Measurements from ENCODE around the gene ZCCHC2. TPM values are rescaled to one million over a fixed set of nuclear protein-coding genes. Genes with fewer than 3 reads are reported as not detected.
A peak's percentile ranks its signal among the peaks of the same experiment; 100 is the strongest.

ZCCHC2 gene
- total and polyA plus RNA-seq, 5 experiments from 2014 or later = 1.8 to 55.8 (median 2.6) TPM

GRCh38 chr18:62514570-62514969, 8.3 kb upstream of the ZCCHC2 start:
- POLR2A ChIA-PET = interaction anchor here (0.7 kb wide), 1 partner anchor 404 kb away, joined by 3 read pairs; no protein-coding TSS in a partner anchor
- Mint-ChIP-seq H3K4me1 (peaks cover 0 to 5% (median 2%) of the 10 kb centered on the region in 4 donors), H3K4me3 (no peak overlapping the region), H3K27me3 (no peaks in the 10 kb centered on the region), H3K36me3 (peaks cover 0 to 33% (median 33%) of the 10 kb centered on the region in 3 donors), H3K27ac (no peak overlapping the region), H3K9me3 (peaks cover 13 to 56% (median 32%) of the 10 kb centered on the region in 9 donors)
- ATAC-seq = no peak
- no peak for DNase-seq

GRCh38 chr18:62516242-62516641, 6.6 kb upstream of the ZCCHC2 start:
- Mint-ChIP-seq H3K27me3 (no peaks in the 10 kb centered on the region), H3K27ac (no peak overlapping the region), H3K9me3 (peaks cover 13 to 43% (median 32%) of the 10 kb centered on the region in 9 donors), H3K4me1 (peaks cover 5 to 17% (median 10%) of the 10 kb centered on the region in 4 donors), H3K36me3 (peaks cover 0 to 33% (median 31%) of the 10 kb centered on the region in 3 donors), H3K4me3 (no peak overlapping the region)
- DNase-seq (no peak), ATAC-seq (no peak)
- POLR2A ChIA-PET = no interaction called here

DNA sequence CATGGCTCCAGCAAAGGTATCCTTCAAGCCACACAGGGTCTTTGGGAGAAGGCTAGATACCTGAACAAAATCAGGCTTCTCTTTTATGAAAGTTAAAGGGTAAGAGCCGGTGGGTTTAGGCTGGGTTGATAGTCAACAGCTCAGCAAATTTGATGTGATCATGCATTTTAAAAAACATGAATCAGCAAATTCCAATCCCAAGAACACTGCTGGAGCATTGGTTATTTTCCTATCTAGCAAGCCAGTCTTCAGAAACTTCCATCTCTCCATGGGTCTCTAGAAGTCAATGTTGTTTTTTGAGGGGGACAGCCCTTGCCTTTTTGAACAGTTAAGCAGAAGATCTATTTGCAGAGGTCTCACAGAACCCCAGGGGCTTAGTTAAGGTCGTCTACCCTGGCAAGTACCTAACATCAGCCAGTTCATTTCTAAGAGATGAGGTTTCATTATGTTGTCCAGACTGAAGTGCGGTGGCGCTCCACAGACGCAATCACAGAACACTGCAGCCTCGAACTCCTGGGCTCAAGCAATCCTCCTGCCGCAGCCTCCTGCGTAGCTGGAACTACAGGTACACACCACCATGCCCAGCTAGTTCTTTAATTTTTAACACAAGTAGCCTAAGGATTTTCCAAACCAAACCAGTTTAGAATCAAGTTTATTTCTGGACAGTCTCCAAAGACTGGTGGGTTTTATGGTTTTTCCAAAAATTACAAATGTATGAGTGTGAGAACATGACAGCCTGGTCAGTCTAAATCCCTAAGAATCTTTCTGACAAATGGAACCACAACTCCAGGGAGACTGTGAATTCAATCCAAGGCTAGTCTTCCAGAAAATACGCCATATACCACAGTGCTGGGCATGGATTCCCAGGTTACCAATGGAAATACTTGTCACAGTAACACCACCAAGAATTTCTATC, 4.1 kb upstream of the ZCCHC2 start:
- H3K36me3 Mint-ChIP-seq = peaks cover 0 to 11% (median 11%) of the 10 kb centered on the region in 3 donors
- no peak for DNase-seq
- peaks cover 0 to 19% (median 10%) of the 10 kb centered on the region in 9 donors for H3K9me3 Mint-ChIP-seq
- peaks cover 5 to 25% (median 16%) of the 10 kb centered on the region in 4 donors for H3K4me1 Mint-ChIP-seq
- no peak overlapping the region for H3K4me3 Mint-ChIP-seq
- H3K27ac Mint-ChIP-seq = no peak overlapping the region
- POLR2A ChIA-PET = no interaction called here
- ATAC-seq = no peak
- H3K27me3 Mint-ChIP-seq = no peaks in the 10 kb centered on the region

DNA sequence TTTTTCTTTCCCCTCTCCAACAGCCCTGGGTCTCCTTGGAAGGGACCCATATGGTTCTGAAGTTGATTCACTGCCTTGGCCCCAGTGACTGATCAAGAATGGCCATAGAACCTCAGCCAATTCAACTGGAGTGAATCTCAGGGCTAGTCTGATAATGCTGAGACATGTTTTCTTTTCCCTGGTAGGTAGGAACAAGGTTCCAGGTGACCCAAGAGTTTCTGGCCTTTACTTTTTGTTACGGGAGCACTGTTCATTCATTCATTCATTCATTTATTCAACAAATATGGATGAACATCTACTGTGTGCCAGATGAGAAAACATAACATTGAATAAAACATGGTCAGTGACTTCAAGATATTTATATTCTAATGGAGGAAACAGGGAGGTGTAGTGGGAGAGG, 3.1 kb upstream of the ZCCHC2 start:
- POLR2A ChIA-PET = no interaction called here
- peak overlapping the region in 1 of 10 donors; percentile 29 for H3K27ac Mint-ChIP-seq

GRCh38 chr18:62521082-62521481, 1.7 kb upstream of the ZCCHC2 start:
- POLR2A ChIA-PET = interaction anchor here (0.9 to 3.9 kb wide), 4 partner anchors 15 to 195 kb away, joined by 3 to 42 read pairs (median 32); partner anchors contain the start of gene PHLPP1
- peak overlapping the region in 7 of 10 donors; percentile 27 to 91 (median 62) for H3K27ac Mint-ChIP-seq

More for the DNA sequence above, 3.1 kb upstream of the ZCCHC2 start:
- no peak for ATAC-seq
- no peak for DNase-seq
- peaks cover 0 to 9% (median 1%) of the 10 kb centered on the region in 9 donors for H3K9me3 Mint-ChIP-seq
- peaks cover 5 to 25% (median 17%) of the 10 kb centered on the region in 4 donors for H3K4me1 Mint-ChIP-seq
- H3K4me3 Mint-ChIP-seq = no peak overlapping the region
- no peaks in the 10 kb centered on the region for H3K27me3 Mint-ChIP-seq
- H3K36me3 Mint-ChIP-seq = peaks cover 0 to 6% (median 1%) of the 10 kb centered on the region in 3 donors

DNA sequence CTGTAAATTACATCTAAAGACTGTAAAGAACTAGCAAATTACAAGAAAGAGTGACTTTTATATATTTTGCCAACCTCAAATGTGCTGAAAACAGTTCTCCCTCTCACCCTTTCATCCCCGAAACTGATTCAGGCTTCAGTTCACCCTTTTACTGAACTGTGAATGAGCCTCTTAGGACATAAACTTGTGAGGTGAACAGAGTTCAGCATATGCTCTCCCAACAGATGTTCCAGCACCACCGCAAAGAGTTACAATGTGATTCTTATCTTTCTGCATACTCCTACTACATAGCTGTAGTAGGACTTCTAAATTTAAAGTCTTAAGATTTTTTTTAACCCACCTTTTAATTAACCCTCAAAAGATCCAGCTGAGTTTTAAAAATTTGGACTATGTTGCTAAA, 1.2 kb upstream of the ZCCHC2 start:
- POLR2A ChIA-PET = interaction anchor here (0.6 to 3.9 kb wide), 8 partner anchors 9 to 334 kb away, joined by 3 to 42 read pairs (median 11); partner anchors contain the start of genes PHLPP1, PIGN and RELCH
- peak overlapping the region in 9 of 10 donors; percentile 55 to 95 (median 88) for H3K27ac Mint-ChIP-seq

More at GRCh38 chr18:62521082-62521481, 1.7 kb upstream of the ZCCHC2 start:
- H3K9me3 Mint-ChIP-seq = peaks cover 0 to under 1% (median 0%) of the 10 kb centered on the region in 9 donors
- no peaks in the 10 kb centered on the region for H3K27me3 Mint-ChIP-seq
- peaks cover 0 to 6% (median 0%) of the 10 kb centered on the region in 3 donors for H3K36me3 Mint-ChIP-seq
- peaks cover 11 to 39% (median 31%) of the 10 kb centered on the region in 4 donors for H3K4me1 Mint-ChIP-seq
- peak overlapping the region; percentile 76 to 97 (median 92) for H3K4me3 Mint-ChIP-seq
- DNase-seq (no peak), ATAC-seq (no peak)

DNA sequence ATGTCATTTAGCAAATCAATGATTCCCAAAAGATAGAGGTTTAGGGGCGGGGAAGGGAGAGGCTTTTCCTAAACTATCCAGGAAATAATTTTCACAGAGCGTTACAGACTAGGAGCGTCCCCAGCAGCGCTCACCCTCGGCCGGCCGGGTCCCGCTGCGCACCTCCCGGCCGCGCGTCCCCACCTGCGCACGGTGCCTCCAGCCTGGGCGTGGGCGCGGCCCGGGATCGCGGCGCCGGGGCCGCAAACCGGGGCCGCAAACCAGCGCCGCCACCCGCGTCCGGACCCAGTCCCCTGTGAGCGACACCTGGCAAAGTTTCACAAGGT, 684 bp upstream of the ZCCHC2 start:
- H3K4me1 Mint-ChIP-seq = peaks cover 11 to 44% (median 31%) of the 10 kb centered on the region in 4 donors
- H3K4me3 Mint-ChIP-seq = peak overlapping the region; percentile 76 to 97 (median 92)
- no peaks in the 10 kb centered on the region for H3K27me3 Mint-ChIP-seq
- ATAC-seq (peak; percentile 0 to 3), DNase-seq (no peak)
- peak overlapping the region; percentile 55 to 95 (median 88) for H3K27ac Mint-ChIP-seq
- H3K9me3 Mint-ChIP-seq = no peaks in the 10 kb centered on the region
- POLR2A ChIA-PET = interaction anchor here (0.6 to 3.9 kb wide), 17 partner anchors 9 to 900 kb away, joined by 3 to 42 read pairs (median 5); partner anchors contain the start of genes BCL2, PHLPP1, PIGN and RELCH
- H3K36me3 Mint-ChIP-seq = peaks cover 0 to 6% (median 0%) of the 10 kb centered on the region in 3 donors

More for the DNA sequence above, 1.2 kb upstream of the ZCCHC2 start:
- Mint-ChIP-seq H3K36me3 (peaks cover 0 to 6% (median 0%) of the 10 kb centered on the region in 3 donors), H3K9me3 (no peaks in the 10 kb centered on the region), H3K27me3 (no peaks in the 10 kb centered on the region), H3K4me1 (peaks cover 11 to 42% (median 31%) of the 10 kb centered on the region in 4 donors), H3K4me3 (peak overlapping the region; percentile 76 to 97 (median 92))
- ATAC-seq = no peak
- DNase-seq = peak in 1 of 10 donors; percentile 6

- Mint-ChIP-seq H3K36me3 (peaks cover 0 to 6% (median 0%) of the 10 kb centered on the region in 3 donors), H3K27ac (peak overlapping the region in 1 of 10 donors; percentile 40), H3K9me3 (no peaks in the 10 kb centered on the region), H3K27me3 (no peaks in the 10 kb centered on the region), H3K4me3 (peak overlapping the region in 2 of 10 donors; percentile 32 to 88), H3K4me1 (peaks cover 11 to 55% (median 37%) of the 10 kb centered on the region in 4 donors)
- POLR2A ChIA-PET = interaction anchor here (1.1 to 3.9 kb wide), 12 partner anchors 11 to 899 kb away, joined by 3 to 42 read pairs (median 6); partner anchors contain the start of genes BCL2, PHLPP1, PIGN and RELCH
- ATAC-seq = peak; percentile 36 to 37
- no peak for DNase-seq
These were observed 397 bp downstream of the ZCCHC2 start for GRCh38 chr18:62523255-62523588.

DNA sequence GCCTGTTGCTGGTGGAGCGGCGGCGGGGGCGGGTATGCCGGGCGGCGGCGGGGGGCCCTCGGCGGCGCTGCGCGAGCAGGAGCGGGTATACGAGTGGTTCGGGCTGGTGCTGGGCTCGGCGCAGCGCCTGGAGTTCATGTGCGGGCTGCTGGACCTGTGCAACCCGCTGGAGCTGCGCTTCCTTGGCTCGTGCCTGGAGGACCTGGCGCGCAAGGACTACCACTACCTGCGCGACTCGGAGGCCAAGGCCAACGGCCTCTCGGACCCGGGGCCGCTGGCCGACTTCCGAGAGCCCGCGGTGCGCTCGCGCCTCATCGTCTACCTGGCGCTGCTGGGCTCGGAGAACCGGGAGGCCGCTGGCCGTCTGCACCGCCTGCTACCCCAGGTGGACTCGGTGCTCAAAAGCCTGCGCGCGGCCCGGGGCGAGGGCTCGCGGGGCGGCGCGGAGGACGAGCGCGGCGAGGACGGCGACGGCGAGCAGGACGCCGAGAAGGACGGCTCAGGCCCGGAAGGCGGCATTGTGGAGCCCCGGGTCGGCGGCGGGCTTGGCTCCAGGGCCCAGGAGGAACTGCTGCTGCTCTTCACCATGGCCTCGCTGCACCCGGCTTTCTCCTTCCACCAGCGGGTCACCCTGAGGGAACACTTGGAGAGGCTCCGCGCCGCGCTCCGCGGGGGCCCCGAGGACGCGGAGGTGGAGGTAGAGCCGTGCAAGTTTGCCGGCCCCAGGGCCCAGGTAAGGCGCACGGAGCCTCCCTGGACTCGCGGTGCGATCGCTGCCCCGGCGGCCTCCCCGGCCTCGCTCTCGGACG, 1.0 kb downstream of the ZCCHC2 start:
- Mint-ChIP-seq H3K4me3 (peak overlapping the region; percentile 87 to 99 (median 95)), H3K9me3 (no peaks in the 10 kb centered on the region), H3K4me1 (peaks cover 9 to 61% (median 39%) of the 10 kb centered on the region in 4 donors), H3K27ac (peak overlapping the region; percentile 79 to 99 (median 97)), H3K27me3 (no peaks in the 10 kb centered on the region), H3K36me3 (peaks cover 0 to 3% (median 0%) of the 10 kb centered on the region in 3 donors)
- peak; percentile 33 to 76 (median 54) for DNase-seq
- POLR2A ChIA-PET = interaction anchor here (0.7 to 3.9 kb wide), 13 partner anchors 9 to 899 kb away, joined by 3 to 32 read pairs (median 6); partner anchors contain the start of genes BCL2, PHLPP1 and VPS4B
- peak; percentile 13 to 17 for ATAC-seq

DNA sequence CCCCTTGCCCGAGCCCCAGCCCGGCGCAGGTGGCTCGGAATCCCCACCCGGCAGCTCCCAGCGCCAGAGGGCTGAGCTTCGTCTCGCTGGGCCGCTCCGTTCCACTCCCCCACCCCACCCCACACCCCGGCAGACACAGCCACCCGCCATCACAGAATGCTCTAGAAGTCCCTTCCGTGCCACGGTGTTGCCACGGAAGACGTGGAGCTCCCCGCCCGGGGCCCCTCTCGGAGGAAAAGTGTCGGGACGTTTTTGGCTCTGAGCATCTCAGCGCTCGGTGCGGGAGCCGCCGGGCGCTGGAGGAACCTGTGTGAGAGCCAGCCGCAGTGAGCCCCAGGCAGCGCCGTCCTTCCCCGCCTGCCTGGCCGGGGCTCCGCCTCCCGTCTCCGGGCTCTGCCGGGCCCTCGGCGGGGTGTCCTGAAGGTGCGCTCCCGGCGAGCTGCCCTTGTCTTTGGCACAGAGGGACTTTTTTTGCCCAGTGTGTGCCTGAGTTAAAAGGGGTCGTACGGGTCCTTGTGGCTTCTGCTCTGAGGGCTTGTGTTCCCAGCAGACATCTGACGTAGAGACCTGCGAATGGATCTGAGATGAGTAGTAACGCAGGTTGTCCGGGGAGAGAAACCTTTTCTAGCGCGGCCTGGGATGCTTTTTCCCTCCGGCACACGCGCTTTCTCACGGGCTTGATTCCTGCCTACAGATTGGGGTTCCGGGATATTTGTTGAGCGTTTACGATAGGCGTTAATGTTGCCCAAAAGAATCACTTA, 1.8 kb downstream of the ZCCHC2 start:
- H3K4me1 Mint-ChIP-seq = peaks cover 13 to 65% (median 46%) of the 10 kb centered on the region in 4 donors
- H3K9me3 Mint-ChIP-seq = no peaks in the 10 kb centered on the region
- POLR2A ChIA-PET = interaction anchor here (0.7 to 3.9 kb wide), 9 partner anchors 9 to 898 kb away, joined by 3 to 31 read pairs (median 6); partner anchors contain the start of genes BCL2, PHLPP1 and VPS4B
- H3K36me3 Mint-ChIP-seq = no peaks in the 10 kb centered on the region
- ATAC-seq (peak; percentile 22 to 27), DNase-seq (peak; percentile 51 to 77 (median 58))
- H3K4me3 Mint-ChIP-seq = peak overlapping the region; percentile 87 to 99 (median 95)
- H3K27ac Mint-ChIP-seq = peak overlapping the region; percentile 93 to 99 (median 97)
- no peaks in the 10 kb centered on the region for H3K27me3 Mint-ChIP-seq

DNA sequence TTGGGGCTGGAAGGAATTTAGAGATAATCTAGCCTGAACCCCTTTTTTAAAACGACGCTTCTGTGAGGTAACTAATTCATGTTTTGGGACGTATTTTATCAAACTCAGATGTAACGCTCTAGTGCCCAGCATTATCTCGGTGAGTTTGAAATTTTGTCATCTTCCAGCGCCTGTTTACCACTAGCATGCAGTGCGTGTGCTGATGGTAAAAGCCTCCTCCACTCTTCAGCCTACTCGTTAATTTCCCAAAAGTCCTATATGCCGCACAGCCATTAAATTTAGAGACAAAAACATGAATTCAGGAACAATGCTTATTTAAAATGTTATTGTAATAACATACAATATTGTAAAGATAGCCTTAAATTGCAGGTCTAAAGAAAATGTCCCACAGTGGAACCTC, 2.8 kb downstream of the ZCCHC2 start:
- no peak for DNase-seq
- Mint-ChIP-seq H3K4me1 (peaks cover 17 to 67% (median 51%) of the 10 kb centered on the region in 4 donors), H3K9me3 (no peaks in the 10 kb centered on the region), H3K27ac (peak overlapping the region; percentile 93 to 99 (median 97)), H3K4me3 (peak overlapping the region; percentile 87 to 99 (median 95)), H3K36me3 (no peaks in the 10 kb centered on the region), H3K27me3 (no peaks in the 10 kb centered on the region)
- ATAC-seq = no peak
- POLR2A ChIA-PET = interaction anchor here (1.8 to 2.2 kb wide), 4 partner anchors 8 to 105 kb away, joined by 5 to 19 read pairs (median 12); no protein-coding TSS in a partner anchor
